Erythroblast (primary cell): ENCODE measurements around the gene HDAC7.

Source experiments
- GATA1 ChIP-seq: IDR thresholded peaks from 2 replicates; pipeline ENCODE4 v1.6.1; 2011; ENCODE audit warnings: low read depth, mild to moderate bottlenecking, control low read depth, low read length, moderate library complexity
- POLR2A ChIP-seq: IDR thresholded peaks from 2 replicates; pipeline ENCODE4 v1.6.1; 2011; ENCODE audit warnings: mild to moderate bottlenecking, low read length

GRCh38 chr12:47778881-47779280 is 40.8 kb downstream of the HDAC7 start:
- TF ChIP-seq POLR2A (no peak), GATA1 (no peak)
